ENCODE results near the gene SPOCK1.

Gene SPOCK1

GRCh38 chr5:137291031-137291430 lies 208.1 kb downstream of the SPOCK1 start:
- H3K9ac ChIP-seq (ENCODE audit: low read length) = no peak overlapping the region
- H3K4me3 ChIP-seq (ENCODE audit: low read length) = no peak overlapping the region

GRCh38 chr5:137290373-137290772 lies 208.8 kb downstream of the SPOCK1 start:
- Histone ChIP-seq H3K4me3 (ENCODE audit: low read length) (no peak overlapping the region), H3K36me3 (ENCODE audit: control insufficient read depth, insufficient read depth, low read length, severe bottlenecking) (no peaks in the 10 kb centered on the region), H3K9ac (ENCODE audit: low read length) (no peak overlapping the region), H3K9me3 (ENCODE audit: control insufficient read depth, low read length) (no peaks in the 10 kb centered on the region), H3K4me1 (ENCODE audit: control insufficient read depth, insufficient read depth, low read length) (peaks cover 7% of the 10 kb centered on the region), H3K27me3 (replicated peaks; ENCODE audit: control insufficient read depth, insufficient read depth, low read length) (no peaks in the 10 kb centered on the region)
- DNase-seq (ENCODE audit: low read depth) = no peak

More at GRCh38 chr5:137291031-137291430, 208.1 kb downstream of the SPOCK1 start:
- Histone ChIP-seq H3K4me1 (ENCODE audit: control insufficient read depth, insufficient read depth, low read length) (peaks cover 5% of the 10 kb centered on the region), H3K36me3 (ENCODE audit: control insufficient read depth, insufficient read depth, low read length, severe bottlenecking) (no peaks in the 10 kb centered on the region), H3K9me3 (ENCODE audit: control insufficient read depth, low read length) (no peaks in the 10 kb centered on the region), H3K27me3 (replicated peaks; ENCODE audit: control insufficient read depth, insufficient read depth, low read length) (no peaks in the 10 kb centered on the region)
- no peak for DNase-seq (ENCODE audit: low read depth)

GRCh38 chr5:137289856-137290255 lies 209.3 kb downstream of the SPOCK1 start:
- H3K27me3 ChIP-seq (replicated peaks; ENCODE audit: control insufficient read depth, insufficient read depth, low read length) = no peaks in the 10 kb centered on the region
- H3K4me1 ChIP-seq (ENCODE audit: control insufficient read depth, insufficient read depth, low read length) = peaks cover 9% of the 10 kb centered on the region
- no peaks in the 10 kb centered on the region for H3K9me3 ChIP-seq (ENCODE audit: control insufficient read depth, low read length)
- no peak overlapping the region for H3K9ac ChIP-seq (ENCODE audit: low read length)
- H3K36me3 ChIP-seq (ENCODE audit: control insufficient read depth, insufficient read depth, low read length, severe bottlenecking) = no peaks in the 10 kb centered on the region
- no peak for DNase-seq (ENCODE audit: low read depth)
- no peak overlapping the region for H3K4me3 ChIP-seq (ENCODE audit: low read length)

- H3K9me3 ChIP-seq (ENCODE audit: control insufficient read depth, low read length) = no peaks in the 10 kb centered on the region
- H3K36me3 ChIP-seq (ENCODE audit: control insufficient read depth, insufficient read depth, low read length, severe bottlenecking) = no peaks in the 10 kb centered on the region
- no peak for DNase-seq (ENCODE audit: low read depth)
- H3K9ac ChIP-seq (ENCODE audit: low read length) = no peak overlapping the region
- peaks cover 5% of the 10 kb centered on the region for H3K4me1 ChIP-seq (ENCODE audit: control insufficient read depth, insufficient read depth, low read length)
- H3K27me3 ChIP-seq (replicated peaks; ENCODE audit: control insufficient read depth, insufficient read depth, low read length) = no peaks in the 10 kb centered on the region
- no peak overlapping the region for H3K4me3 ChIP-seq (ENCODE audit: low read length)
Observed at GRCh38 chr5:137287569-137287968, 211.6 kb downstream of the SPOCK1 start.

- DNase-seq (ENCODE audit: low read depth) = no peak
- H3K36me3 ChIP-seq (ENCODE audit: control insufficient read depth, insufficient read depth, low read length, severe bottlenecking) = no peaks in the 10 kb centered on the region
Observed at GRCh38 chr5:137286025-137286610, 213.0 kb downstream of the SPOCK1 start.

GRCh38 chr5:137283801-137284200 lies 215.3 kb downstream of the SPOCK1 start:
- Histone ChIP-seq H3K36me3 (ENCODE audit: control insufficient read depth, insufficient read depth, low read length, severe bottlenecking) (no peaks in the 10 kb centered on the region), H3K9ac (ENCODE audit: low read length) (no peak overlapping the region), H3K4me3 (ENCODE audit: low read length) (no peak overlapping the region), H3K9me3 (ENCODE audit: control insufficient read depth, low read length) (no peaks in the 10 kb centered on the region), H3K27me3 (replicated peaks; ENCODE audit: control insufficient read depth, insufficient read depth, low read length) (no peaks in the 10 kb centered on the region), H3K4me1 (ENCODE audit: control insufficient read depth, insufficient read depth, low read length) (peaks cover 6% of the 10 kb centered on the region)
- no peak for DNase-seq (ENCODE audit: low read depth)

More at GRCh38 chr5:137286025-137286610, 213.0 kb downstream of the SPOCK1 start:
- no peak overlapping the region for H3K9ac ChIP-seq (ENCODE audit: low read length)
- H3K9me3 ChIP-seq (ENCODE audit: control insufficient read depth, low read length) = no peaks in the 10 kb centered on the region
- no peaks in the 10 kb centered on the region for H3K27me3 ChIP-seq (replicated peaks; ENCODE audit: control insufficient read depth, insufficient read depth, low read length)
- no peak overlapping the region for H3K4me3 ChIP-seq (ENCODE audit: low read length)
- H3K4me1 ChIP-seq (ENCODE audit: control insufficient read depth, insufficient read depth, low read length) = peaks cover 3% of the 10 kb centered on the region

GRCh38 chr5:137282216-137282615 lies 216.9 kb downstream of the SPOCK1 start:
- Histone ChIP-seq H3K27me3 (replicated peaks; ENCODE audit: control insufficient read depth, insufficient read depth, low read length) (no peaks in the 10 kb centered on the region), H3K9ac (ENCODE audit: low read length) (no peak overlapping the region), H3K36me3 (ENCODE audit: control insufficient read depth, insufficient read depth, low read length, severe bottlenecking) (no peaks in the 10 kb centered on the region), H3K9me3 (ENCODE audit: control insufficient read depth, low read length) (no peaks in the 10 kb centered on the region), H3K4me1 (ENCODE audit: control insufficient read depth, insufficient read depth, low read length) (peaks cover 15% of the 10 kb centered on the region), H3K4me3 (ENCODE audit: low read length) (no peak overlapping the region)
- no peak for DNase-seq (ENCODE audit: low read depth)

- Histone ChIP-seq H3K9me3 (ENCODE audit: control insufficient read depth, low read length) (no peaks in the 10 kb centered on the region), H3K4me3 (ENCODE audit: low read length) (no peak overlapping the region)
- no peak for DNase-seq (ENCODE audit: low read depth)
Observed at GRCh38 chr5:137281201-137281600, 217.9 kb downstream of the SPOCK1 start.

GRCh38 chr5:137280656-137281055 lies 218.5 kb downstream of the SPOCK1 start:
- no peak for DNase-seq (ENCODE audit: low read depth)
- H3K4me1 ChIP-seq (ENCODE audit: control insufficient read depth, insufficient read depth, low read length) = peaks cover 15% of the 10 kb centered on the region
- no peak overlapping the region for H3K9ac ChIP-seq (ENCODE audit: low read length)
- no peaks in the 10 kb centered on the region for H3K36me3 ChIP-seq (ENCODE audit: control insufficient read depth, insufficient read depth, low read length, severe bottlenecking)
- no peaks in the 10 kb centered on the region for H3K9me3 ChIP-seq (ENCODE audit: control insufficient read depth, low read length)
- H3K27me3 ChIP-seq (replicated peaks; ENCODE audit: control insufficient read depth, insufficient read depth, low read length) = no peaks in the 10 kb centered on the region
- no peak overlapping the region for H3K4me3 ChIP-seq (ENCODE audit: low read length)

More at GRCh38 chr5:137281201-137281600, 217.9 kb downstream of the SPOCK1 start:
- H3K36me3 ChIP-seq (ENCODE audit: control insufficient read depth, insufficient read depth, low read length, severe bottlenecking) = no peaks in the 10 kb centered on the region
- H3K9ac ChIP-seq (ENCODE audit: low read length) = no peak overlapping the region
- H3K27me3 ChIP-seq (replicated peaks; ENCODE audit: control insufficient read depth, insufficient read depth, low read length) = no peaks in the 10 kb centered on the region
- peaks cover 15% of the 10 kb centered on the region for H3K4me1 ChIP-seq (ENCODE audit: control insufficient read depth, insufficient read depth, low read length)

- Histone ChIP-seq H3K4me3 (ENCODE audit: low read length) (no peak overlapping the region), H3K9ac (ENCODE audit: low read length) (no peak overlapping the region), H3K27me3 (replicated peaks; ENCODE audit: control insufficient read depth, insufficient read depth, low read length) (no peaks in the 10 kb centered on the region), H3K9me3 (ENCODE audit: control insufficient read depth, low read length) (no peaks in the 10 kb centered on the region), H3K36me3 (ENCODE audit: control insufficient read depth, insufficient read depth, low read length, severe bottlenecking) (no peaks in the 10 kb centered on the region), H3K4me1 (ENCODE audit: control insufficient read depth, insufficient read depth, low read length) (peaks cover 11% of the 10 kb centered on the region)
- DNase-seq (ENCODE audit: low read depth) = no peak
Observed at GRCh38 chr5:137279521-137280231, 219.4 kb downstream of the SPOCK1 start.

- Histone ChIP-seq H3K36me3 (ENCODE audit: control insufficient read depth, insufficient read depth, low read length, severe bottlenecking) (no peaks in the 10 kb centered on the region), H3K4me3 (ENCODE audit: low read length) (no peak overlapping the region), H3K9ac (ENCODE audit: low read length) (no peak overlapping the region), H3K4me1 (ENCODE audit: control insufficient read depth, insufficient read depth, low read length) (peaks cover 19% of the 10 kb centered on the region), H3K27me3 (replicated peaks; ENCODE audit: control insufficient read depth, insufficient read depth, low read length) (no peaks in the 10 kb centered on the region), H3K9me3 (ENCODE audit: control insufficient read depth, low read length) (no peaks in the 10 kb centered on the region)
- DNase-seq (ENCODE audit: low read depth) = no peak
Observed at GRCh38 chr5:137278476-137278875, 220.7 kb downstream of the SPOCK1 start.
